Ascending aorta (tissue), 2 donors: ENCODE data around the gene TAMALIN. TPM values are rescaled to one million over a fixed set of nuclear protein-coding genes. Genes with fewer than 3 reads are reported as not detected.
A peak's percentile ranks its signal among the peaks of the same experiment; 100 is the strongest.

ENCODE experiments used
- DNase-seq, 2 donors: peaks; one replicate each; pipeline ENCODE4 v3.0.0-alpha.2; 2019; ENCODE audit warnings: low spot score in 2 of 2
- H3K27ac ChIP-seq, 2 donors: fragments of 200-600 bp; sonication (generic); one replicate each; pipeline ENCODE4 v1.5.1; 2016 to 2017; ENCODE audit warnings: mild to moderate bottlenecking in 1 of 2
- H3K27me3 ChIP-seq: fragments of 200-600 bp; sonication (generic); one replicate; pipeline ENCODE4 v1.5.1; 2017
- H3K36me3 ChIP-seq, 2 donors: fragments of 200-600 bp; sonication (generic); one replicate each; pipeline ENCODE4 v1.5.1; 2016
- H3K4me1 ChIP-seq, 2 donors: fragments of 200-600 bp; sonication (generic); one replicate each; pipeline ENCODE4 v1.5.1; 2016 to 2017; ENCODE audit warnings: mild to moderate bottlenecking in 1 of 2
- H3K4me3 ChIP-seq, 2 donors: fragments of 200-600 bp; sonication (generic); one replicate each; pipeline ENCODE4 v1.5.1; 2016 to 2017; ENCODE audit warnings: mild to moderate bottlenecking in 1 of 2
- H3K9me3 ChIP-seq, 2 donors: fragments of 200-600 bp; sonication (generic); one replicate each; pipeline ENCODE4 v1.5.1; 2016
- CTCF ChIP-seq, 3 experiments: fragments of 200-600 bp in 2 of 3; fragments of 450-650 bp in 1 of 3; sonication (generic) in 2 of 3; IDR thresholded peaks; one replicate each; pipeline ENCODE4 v1.5.1; 2016 to 2019; ENCODE audit warnings: antibody characterized with exemption in 3 of 3, mild to moderate bottlenecking in 1 of 3, moderate library complexity in 1 of 3
- intact Hi-C: fragments of 100-400 bp; cut with DNase I; formaldehyde crosslinking; loops from one replicate; pipeline ENCODE4 v1.15.1; 2023
- total RNA-seq: library from RNA; depleted of rRNA; stranded (reverse); fragments of >200 nt; gene quantifications from one replicate; pipeline ENCODE4 v1.1.0, GENCODE V29; 2016

The TAMALIN gene
- total RNA-seq: 32.6 TPM

DNA sequence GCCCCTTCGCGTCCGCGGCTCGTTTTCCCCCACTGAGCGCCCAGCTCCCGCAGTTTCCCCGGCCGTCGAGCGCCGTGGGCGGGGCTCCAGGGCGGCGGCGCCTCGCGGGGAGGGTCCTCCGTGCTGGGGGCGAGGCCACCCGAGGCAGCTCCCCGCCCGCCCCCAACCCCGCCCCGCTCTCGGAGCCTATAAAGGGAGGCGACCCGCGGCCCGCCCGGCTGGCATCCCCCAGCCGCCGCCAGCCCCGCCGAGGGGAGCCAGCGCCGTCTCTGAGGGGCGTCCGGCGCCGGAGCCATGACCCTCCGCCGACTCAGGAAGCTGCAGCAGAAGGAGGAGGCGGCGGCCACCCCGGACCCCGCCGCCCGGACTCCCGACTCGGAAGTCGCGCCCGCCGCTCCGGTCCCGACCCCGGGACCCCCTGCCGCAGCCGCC is at the start of gene TAMALIN:
Gene TAMALIN (plus strand): TSS at position 221 of the 432 bp plus-strand sequence. CDS start 74 bp downstream, at position 295.
- peak in 1 of 2 donors; percentile 84 for DNase-seq
- intact Hi-C loops: loop anchor here (1.0 kb wide), 1 partner anchor 17 kb away; no protein-coding TSS in a partner anchor
- peaks cover 0 to 17% of the 10 kb centered on the region in 2 donors for H3K4me1 ChIP-seq

DNA sequence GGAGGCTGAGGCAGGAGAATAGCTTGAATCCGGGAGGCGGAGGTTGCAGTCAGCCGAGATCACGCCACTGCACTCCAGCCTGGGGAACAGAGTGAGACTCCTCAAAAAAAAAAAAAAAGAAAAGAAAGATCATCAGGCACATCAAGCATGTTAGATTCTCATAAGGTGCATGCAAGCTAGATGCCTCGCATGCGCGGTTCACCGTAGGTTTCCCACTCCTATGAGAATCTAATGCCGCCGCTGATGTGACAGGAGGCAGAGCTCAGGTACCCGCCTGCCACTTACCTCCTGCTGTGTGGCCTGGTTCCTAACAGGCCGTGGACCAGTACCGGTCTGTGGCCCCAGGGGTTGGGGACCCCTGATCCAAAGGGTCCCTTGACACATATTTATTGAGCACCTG is 48.2 kb upstream of the TAMALIN start:
- Histone ChIP-seq H3K27ac (no peak overlapping the region), H3K4me3 (no peak overlapping the region), H3K27me3 (no peaks in the 10 kb centered on the region), H3K4me1 (peaks cover 3 to 26% of the 10 kb centered on the region in 2 donors), H3K36me3 (peaks cover 0 to 8% of the 10 kb centered on the region in 2 donors), H3K9me3 (no peaks in the 10 kb centered on the region)
- DNase-seq: peak in 1 of 2 donors; percentile 31
- no peak for TF ChIP-seq CTCF (IDR thresholded peaks at IDR 0.05)
- intact Hi-C loops: no loop called here

More for the DNA sequence above, at the start of gene TAMALIN:
- Histone ChIP-seq H3K27ac (peak within 1 kb of the TSS; percentile 68 to 77), H3K27me3 (no peaks in the 10 kb centered on the region), H3K4me3 (peak within 1 kb of the TSS; percentile 61 to 82), H3K36me3 (no peaks in the 10 kb centered on the region), H3K9me3 (no peaks in the 10 kb centered on the region)
- TF ChIP-seq CTCF (IDR thresholded peaks at IDR 0.05): no peak

DNA sequence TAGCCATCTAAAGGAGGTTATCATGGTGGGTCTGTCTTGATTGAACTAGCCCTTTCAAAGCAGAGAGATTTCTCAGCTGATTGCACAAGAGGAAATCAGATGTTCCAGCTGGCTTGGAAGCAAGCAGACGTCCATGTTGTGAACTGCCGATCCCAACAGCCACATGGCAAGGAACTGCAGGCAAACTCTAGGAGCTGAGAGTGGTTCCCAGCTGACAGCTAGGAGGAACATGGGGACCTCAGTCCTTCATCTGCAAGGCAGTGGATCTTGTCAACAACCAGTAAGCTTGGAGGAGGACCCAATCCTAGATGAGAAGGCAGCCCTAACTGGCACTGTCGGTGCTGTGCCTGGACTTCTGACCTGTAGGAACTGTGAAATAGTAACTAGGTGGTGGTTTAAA is 47.5 kb upstream of the TAMALIN start:
- TF ChIP-seq CTCF (IDR thresholded peaks at IDR 0.05): no peak
- H3K27me3 ChIP-seq: no peaks in the 10 kb centered on the region
- no peak overlapping the region for H3K27ac ChIP-seq
- H3K9me3 ChIP-seq: no peaks in the 10 kb centered on the region
- intact Hi-C loops: no loop called here
- H3K36me3 ChIP-seq: peaks cover 0 to 13% of the 10 kb centered on the region in 2 donors
- H3K4me1 ChIP-seq: peaks cover 2 to 21% of the 10 kb centered on the region in 2 donors
- H3K4me3 ChIP-seq: no peak overlapping the region
- DNase-seq: peak in 1 of 2 donors; percentile 64

DNA sequence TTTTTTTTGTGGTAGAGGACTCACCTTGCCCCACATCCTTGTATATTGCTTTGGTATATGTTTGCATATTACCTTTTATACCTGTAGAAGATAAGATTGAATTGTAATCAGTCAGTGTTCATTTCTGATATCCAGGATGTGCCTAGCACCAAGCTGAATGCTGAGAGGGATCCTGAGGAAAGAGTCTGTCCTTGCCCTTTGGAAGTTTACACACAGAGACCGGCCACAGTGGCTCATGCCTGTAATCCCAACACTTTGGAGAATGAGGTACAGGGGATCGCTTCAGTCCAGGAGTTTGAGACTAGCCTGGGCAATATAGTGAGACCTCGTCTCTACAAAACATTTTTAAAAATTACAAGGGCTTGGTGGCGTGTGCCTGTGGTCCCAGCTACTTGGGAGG is 46.8 kb upstream of the TAMALIN start:
- H3K4me3 ChIP-seq: no peak overlapping the region
- TF ChIP-seq CTCF (IDR thresholded peaks at IDR 0.05): no peak
- H3K27me3 ChIP-seq: no peaks in the 10 kb centered on the region
- no peak overlapping the region for H3K27ac ChIP-seq
- intact Hi-C loops: no loop called here
- H3K4me1 ChIP-seq: peaks cover 0 to 18% of the 10 kb centered on the region in 2 donors
- no peaks in the 10 kb centered on the region for H3K9me3 ChIP-seq
- DNase-seq: peak in 1 of 2 donors; percentile 30
- peaks cover 0 to 13% of the 10 kb centered on the region in 2 donors for H3K36me3 ChIP-seq

DNA sequence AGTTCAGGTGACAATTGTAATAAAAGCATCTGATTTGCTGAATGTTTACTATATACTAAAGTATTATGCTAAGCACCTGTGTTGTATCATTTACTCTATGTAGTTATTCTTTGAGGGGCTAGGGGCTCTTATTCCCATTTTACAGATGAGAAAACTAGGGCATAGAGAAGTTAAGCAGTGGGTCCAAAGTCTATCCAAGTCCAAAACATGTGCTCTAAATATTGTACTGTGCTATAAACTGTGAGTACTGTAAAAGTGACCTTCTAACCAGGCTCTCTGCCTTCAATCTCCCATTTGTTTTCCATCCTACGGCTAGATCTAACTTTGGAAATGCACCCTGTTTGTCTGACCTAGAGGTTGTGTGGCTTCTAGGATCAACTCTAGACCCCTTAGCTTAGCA is 46.3 kb upstream of the TAMALIN start:
- no peak for DNase-seq
- Histone ChIP-seq H3K4me3 (no peak overlapping the region), H3K4me1 (peaks cover 0 to 12% of the 10 kb centered on the region in 2 donors), H3K9me3 (no peaks in the 10 kb centered on the region), H3K27ac (no peak overlapping the region), H3K36me3 (peaks cover 0 to 13% of the 10 kb centered on the region in 2 donors), H3K27me3 (no peaks in the 10 kb centered on the region)
- no peak for TF ChIP-seq CTCF (IDR thresholded peaks at IDR 0.05)
- intact Hi-C loops: no loop called here

DNA sequence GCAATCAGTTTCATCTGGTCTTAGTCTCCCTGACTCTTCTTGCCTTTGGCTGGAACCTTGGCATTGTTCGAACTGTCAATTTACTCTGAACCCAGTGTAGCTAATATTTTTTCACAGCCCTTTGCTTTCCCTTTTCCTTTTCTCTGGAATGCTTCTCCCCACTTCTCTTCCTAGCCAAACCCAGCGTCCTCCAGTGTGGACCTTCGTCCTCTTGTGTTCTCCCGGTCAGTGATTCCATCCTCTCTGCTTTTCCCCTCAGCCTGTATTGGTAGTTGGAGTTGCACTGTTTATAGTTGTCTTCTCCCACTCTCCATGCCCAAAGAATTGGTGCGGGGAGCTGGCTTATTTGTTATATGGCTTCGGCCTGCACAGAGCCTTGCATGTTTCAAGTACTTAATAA is 45.9 kb upstream of the TAMALIN start:
- TF ChIP-seq CTCF (IDR thresholded peaks at IDR 0.05): no peak
- Histone ChIP-seq H3K4me3 (no peak overlapping the region), H3K27ac (no peak overlapping the region), H3K9me3 (no peaks in the 10 kb centered on the region), H3K27me3 (no peaks in the 10 kb centered on the region), H3K36me3 (peaks cover 0 to 13% of the 10 kb centered on the region in 2 donors), H3K4me1 (peaks cover 0 to 9% of the 10 kb centered on the region in 2 donors)
- DNase-seq: no peak
- intact Hi-C loops: no loop called here
